T follicular helper cell (primary cell): ENCODE results near the gene CD163.
"Not testable (repeated sequence)": the region's sequence is repeated elsewhere in the genome, so short reads cannot be mapped to it uniquely, and the experiment has no call there.

ENCODE experiments used
- DNase-seq: peaks from one replicate; pipeline ENCODE4 v3.0.0-alpha.2; 2020; ENCODE audit warnings: low read depth

CD163 gene

GRCh38 chr12:7450667-7451066 is 52.9 kb downstream of the CD163 start:
- no peak for DNase-seq

- no peak for DNase-seq
Observed at GRCh38 chr12:7448099-7448498, 55.5 kb downstream of the CD163 start.

- no peak for DNase-seq
Observed at GRCh38 chr12:7444537-7444936, 59.0 kb downstream of the CD163 start.

GRCh38 chr12:7444076-7444475 is 59.5 kb downstream of the CD163 start, which contains the start of gene CD163L1:
TSS of gene CD163L1 (minus strand) at chr12:7444153. CDS start at chr12:7444127, 26 bp downstream.
- DNase-seq, result no peak

GRCh38 chr12:7441216-7441615 is 62.4 kb downstream of the CD163 start:
- DNase-seq, result no peak

- no peak for DNase-seq
Observed at GRCh38 chr12:7439579-7440505, 63.7 kb downstream of the CD163 start.

GRCh38 chr12:7438291-7438995 is 65.1 kb downstream of the CD163 start:
- DNase-seq, result not testable (repeated sequence)

- not testable (repeated sequence) for DNase-seq
Observed at GRCh38 chr12:7437494-7437893, 66.1 kb downstream of the CD163 start.

- DNase-seq, result no peak
Observed at GRCh38 chr12:7434670-7435069, 68.9 kb downstream of the CD163 start.

GRCh38 chr12:7433276-7433822 is 70.2 kb downstream of the CD163 start:
- DNase-seq, result no peak

GRCh38 chr12:7431993-7432685 is 71.4 kb downstream of the CD163 start:
- no peak for DNase-seq
